ENCODE results near the gene NANS.
"Not testable (repeated sequence)": the region's sequence is repeated elsewhere in the genome, so short reads cannot be mapped to it uniquely, and the experiment has no call there.

The NANS gene

DNA sequence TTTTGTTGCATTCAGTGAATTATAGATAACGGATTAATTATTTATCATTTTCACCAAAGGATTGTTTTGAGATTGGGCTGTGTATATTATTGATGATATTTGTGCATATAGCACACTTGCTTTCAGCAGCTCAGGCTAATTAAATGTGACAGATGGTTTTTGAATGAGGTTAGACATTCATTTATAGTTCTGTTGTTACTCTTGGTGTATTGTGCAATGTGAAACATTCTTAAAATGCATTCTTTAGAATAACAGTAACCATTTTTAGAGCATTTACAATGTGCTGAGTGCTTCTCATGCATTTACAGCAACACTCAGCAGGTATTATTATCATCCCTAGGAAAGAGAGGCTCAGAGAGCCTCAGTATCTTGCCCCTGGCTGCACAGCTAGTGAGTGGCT, 23.8 kb downstream of the NANS start:
- no peak for DNase-seq

DNA sequence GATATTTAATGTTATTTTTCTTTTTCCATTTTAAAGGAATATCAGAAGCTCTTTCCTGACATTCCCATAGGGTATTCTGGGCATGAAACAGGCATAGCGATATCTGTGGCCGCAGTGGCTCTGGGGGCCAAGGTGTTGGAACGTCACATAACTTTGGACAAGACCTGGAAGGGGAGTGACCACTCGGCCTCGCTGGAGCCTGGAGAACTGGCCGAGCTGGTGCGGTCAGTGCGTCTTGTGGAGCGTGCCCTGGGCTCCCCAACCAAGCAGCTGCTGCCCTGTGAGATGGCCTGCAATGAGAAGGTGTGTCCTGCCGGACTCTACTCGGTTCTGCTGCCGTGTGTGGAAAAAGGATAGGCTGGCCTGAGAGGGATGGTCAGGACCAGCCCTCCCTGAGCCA, 24.2 kb downstream of the NANS start:
- DNase-seq: no peak

DNA sequence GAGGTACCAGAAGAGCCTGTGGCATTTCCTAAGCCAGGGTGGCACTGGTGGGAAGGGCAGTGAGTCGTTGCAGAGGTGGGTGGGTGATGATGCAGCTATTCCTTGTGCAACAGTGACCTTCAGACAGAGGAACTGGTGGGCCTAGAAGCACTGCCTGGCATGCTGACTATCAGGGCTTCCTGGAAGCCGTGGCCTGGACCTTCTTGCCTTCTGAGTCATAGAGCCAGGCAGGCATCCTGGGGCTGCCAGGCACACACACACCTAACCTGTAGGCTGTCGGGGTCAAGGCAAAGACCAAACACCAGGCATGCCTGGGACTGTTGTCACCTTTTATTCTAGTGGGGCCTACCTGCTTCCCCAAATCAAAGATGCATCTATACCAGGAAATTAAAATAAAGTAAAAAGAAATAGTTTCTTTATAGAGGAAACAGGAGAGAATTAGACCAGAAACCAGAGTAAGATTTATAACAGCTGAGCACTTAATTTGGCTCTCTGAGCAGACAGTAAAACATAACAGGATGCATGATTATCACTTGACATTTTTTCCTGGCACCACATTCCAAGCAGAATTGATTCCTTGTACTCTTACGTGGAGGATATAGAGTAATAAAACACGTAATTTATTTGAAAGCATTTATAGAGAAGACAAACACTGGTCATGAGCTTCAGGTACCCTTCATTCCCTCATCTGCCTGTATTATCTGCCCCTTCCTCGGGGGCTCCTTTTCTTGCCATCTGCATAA, 25.1 kb downstream of the NANS start:
- peak; percentile 68 for DNase-seq

DNA sequence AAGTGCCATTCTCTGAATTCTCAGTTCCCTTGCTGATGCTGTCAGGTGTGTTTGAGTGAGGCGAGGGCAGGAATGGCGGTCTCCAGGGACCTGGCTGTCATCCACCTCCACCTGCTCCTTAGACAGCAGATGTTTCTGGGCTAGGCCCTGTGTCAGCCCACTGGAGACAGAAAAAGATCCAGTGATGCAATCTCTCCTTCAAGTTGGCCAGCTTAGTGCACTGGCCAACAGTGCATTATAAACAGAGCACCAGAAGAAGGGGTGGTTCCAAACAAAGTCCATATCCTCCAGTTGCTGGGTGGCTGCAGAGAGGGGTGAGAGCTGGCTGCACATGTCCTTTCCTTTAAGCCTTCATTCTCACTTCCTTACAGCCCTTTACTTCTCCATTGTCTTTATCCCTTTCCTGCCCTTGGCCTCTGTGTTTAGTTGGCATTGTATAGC, 26.5 kb downstream of the NANS start:
- no peak for DNase-seq

DNA sequence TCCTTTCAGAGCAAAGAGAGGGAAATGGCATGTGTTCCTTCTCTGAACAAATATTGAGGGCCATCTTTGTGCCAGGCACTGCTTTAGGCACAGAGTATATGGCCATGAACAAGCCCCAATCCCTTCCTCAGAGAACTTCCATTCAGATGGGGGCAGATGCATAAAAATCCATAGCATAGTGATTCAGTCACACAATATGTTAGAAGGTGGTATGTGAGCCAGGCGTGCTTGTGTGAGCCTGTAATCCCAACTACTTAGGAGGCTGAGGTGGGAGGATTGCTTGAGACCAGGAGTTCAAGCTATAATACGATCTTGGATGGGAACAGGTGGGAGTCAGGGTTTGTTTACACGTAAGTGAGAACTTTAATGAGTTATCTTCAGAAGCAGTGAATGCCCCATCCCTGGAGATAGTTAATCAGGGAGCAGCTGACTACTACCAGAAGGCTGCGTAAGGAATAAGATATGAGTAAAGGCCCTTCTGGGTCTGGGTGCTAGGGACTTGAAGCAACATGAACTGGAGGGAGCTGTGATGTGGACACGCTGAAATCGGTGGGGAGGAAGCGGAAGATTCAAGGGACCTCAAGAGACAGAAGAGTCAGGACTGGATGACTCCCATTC, 27.1 kb downstream of the NANS start:
- no peak for DNase-seq

DNA sequence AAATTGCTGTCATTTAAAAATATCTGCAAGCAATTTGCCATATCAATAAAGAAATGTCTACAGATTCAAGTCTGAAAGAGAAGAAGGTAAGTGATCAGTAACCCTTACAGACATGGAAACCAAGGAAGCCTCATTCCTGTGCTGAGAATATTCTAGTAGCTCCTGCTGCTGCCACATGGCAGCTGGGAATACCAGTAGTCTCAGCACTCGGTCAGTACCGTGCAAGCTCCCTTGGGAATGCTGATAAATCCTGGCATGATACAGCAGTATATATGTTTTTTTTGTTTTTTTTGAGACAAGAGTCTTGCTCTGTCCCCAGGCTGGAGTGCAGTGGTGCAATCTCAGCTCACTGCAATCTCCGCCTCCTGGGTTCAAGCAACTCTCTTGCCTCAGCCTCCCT, 27.9 kb downstream of the NANS start:
- DNase-seq: no peak

DNA sequence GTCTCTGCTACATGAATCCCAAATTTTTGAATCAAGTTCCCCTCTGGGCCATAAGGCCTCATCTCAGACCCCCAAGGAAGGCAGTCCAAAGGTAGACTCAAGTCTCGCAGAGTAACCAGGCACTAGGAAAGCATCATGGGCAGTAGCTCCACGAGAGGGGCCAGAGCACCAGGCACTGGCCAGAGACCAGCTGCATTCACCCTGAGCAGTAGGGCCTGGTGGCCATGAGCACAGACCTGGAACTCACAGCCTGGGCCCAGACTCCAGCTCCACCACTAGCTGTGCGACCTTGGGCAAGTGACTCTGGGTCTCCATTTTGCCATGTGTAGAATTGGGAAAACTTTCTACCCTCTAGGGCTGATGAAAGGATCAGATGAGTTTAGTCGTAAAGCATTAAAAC, 28.5 kb downstream of the NANS start:
- no peak for DNase-seq

DNA sequence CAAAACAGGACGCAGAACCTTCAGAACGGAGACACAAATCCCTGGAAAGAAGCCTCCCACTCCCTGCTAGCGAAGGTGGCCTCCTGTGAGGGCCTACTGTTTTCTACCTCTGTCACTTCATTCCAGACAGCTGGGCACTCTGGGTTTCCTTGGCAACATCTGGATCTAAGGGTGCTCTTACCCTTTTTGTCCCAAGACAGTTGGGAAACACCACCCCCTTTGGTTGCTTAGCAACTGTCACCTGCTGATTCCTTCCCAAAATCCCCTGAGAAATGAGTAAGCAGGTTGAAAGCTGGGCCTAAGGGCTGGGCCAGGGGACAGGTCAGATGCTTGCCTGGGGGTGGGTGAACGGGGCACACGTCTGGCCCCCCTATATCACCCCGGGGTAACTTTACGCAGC, 29.4 kb downstream of the NANS start:
- no peak for DNase-seq

DNA sequence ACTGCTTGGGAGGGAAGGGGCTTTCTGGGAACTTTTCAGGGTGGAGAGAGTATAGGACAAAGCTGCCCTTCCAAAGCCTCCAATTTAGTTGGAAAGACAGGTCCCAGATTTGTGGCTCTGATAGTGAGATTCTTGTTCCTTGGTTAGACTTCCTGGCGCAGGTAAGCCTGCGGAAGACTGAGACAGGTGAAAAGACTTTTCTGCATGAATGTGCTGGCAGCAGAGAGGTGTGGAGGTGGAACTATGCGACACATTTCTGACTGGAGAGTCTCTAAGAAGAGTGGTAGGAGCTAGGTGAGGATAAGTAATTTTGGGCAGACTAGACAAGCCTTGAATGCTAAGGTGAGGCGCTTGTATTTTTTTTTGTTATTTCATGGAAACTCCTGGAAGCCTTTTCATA, 29.9 kb downstream of the NANS start:
- no peak for DNase-seq

DNA sequence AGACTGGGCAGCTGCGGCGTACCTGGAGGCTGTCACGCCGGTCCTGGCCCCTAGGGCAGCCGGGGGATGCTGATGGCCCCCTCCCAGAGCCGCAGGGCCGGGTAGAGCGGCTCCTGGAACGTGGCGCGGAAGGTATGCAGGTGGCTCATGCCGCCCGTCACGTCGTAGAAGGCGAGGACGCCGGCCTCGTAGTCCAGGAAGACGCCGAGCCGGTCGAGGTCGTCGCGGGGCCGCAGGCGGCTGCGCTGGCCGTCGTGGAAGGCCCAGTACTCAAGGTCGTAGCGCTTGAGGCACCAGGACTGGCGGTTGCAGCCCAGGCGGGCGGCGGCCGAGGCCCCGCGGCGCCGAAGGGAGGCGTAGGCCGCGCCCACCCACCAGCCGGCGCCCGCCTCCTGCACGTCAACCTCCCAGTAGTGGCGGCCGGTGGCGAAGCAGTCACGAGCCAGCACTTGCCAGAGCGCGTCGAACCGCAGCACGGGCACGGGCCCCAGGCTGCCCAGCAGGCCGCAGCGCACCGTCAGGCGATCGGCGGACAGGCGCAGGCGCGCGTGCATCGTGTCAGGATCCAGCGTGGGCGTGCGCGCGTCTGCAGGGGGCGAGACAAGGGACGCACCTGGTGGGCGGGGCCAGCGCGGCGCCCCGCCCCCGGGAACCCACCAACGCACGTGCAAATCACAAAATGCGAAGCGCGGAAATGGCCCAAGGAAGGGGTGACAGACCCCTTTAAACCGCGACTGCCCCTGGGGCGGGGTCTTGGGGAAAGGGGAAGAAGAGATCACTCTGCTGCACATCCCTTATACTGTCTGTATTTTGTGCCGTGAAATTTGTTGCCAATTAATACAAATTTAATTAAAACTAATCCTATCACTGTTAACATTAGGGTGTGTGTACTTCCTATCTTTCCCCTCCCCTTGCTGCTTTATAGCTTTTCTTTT, 31.2 kb downstream of the NANS start:
- peak; percentile 49 for DNase-seq

DNA sequence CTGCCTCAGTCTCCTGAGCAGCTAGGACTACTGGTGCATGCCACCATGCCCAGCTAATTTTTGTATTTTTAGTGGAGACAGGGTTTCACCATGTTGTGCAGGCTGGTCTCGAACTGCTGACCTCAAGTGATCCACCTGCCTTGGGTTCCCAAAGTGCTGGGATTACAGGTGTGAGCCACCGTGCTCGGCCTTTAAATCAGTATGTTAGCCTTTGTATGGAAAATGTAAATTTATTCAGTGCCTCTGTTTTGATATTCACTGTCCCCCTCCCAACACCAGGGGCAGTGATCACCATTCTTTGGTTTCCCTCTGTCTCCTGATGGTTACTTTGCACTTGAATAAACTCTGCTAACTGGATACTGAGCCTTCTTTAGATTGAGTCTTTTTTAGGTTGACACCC, 34.1 kb downstream of the NANS start:
- DNase-seq: not testable (repeated sequence)

DNA sequence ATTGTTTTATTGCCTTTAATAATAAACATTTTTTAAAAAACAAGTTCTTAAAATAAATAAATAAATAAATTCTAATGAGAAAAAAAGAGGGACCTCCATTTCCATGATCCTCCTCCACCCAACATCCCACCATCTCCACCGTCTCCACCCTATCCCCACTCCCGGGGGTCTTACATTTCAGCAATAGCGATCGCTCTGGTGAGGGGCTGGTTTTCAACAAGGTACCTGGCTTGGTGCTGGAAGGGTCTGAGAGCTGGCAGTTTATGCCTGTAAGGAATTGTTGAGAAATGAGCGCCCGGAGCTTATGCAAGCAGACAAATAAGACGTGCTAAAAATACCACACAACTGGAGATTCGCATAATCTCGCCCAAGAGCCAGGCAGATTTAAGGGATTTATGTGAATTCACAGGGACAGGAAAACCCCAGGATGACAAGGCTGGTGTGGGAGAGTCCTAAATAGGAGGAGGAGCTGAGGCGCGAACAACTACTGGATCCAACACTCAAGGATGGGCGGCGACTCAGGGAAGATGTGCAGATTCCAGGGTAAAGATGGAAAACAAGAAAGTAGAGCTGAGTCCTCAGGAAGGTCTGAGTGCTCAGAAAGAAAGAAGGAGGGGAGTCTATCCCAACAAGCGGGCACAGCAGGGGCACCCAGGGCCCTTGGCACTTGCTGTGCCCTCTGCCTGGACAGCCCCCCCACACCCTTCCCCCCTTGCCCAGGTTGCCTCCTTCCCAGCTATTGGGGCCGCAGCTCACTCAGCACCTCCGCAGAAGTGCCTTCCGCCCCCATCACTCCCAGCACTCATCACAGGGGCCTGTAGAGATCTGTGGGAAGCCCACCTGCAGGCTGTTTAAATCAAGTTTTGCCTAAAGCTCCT, 35.4 kb downstream of the NANS start:
- DNase-seq: no peak

DNA sequence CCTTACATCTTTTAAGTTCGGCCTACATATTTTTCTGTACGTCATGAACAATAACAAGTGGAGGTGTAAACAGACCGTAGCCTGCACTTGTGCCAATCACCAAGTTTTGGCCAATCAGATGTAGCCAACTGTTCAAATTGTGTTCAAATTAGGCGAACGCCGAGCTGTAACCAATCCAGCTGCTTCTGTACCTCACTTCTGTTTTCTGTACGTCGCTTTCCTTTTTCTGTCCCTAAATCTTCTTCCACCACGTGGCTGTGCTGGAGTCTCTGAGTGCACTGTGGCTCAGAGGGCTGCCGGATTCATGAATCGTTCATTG, 36.0 kb downstream of the NANS start:
- DNase-seq: peak; percentile 20

DNA sequence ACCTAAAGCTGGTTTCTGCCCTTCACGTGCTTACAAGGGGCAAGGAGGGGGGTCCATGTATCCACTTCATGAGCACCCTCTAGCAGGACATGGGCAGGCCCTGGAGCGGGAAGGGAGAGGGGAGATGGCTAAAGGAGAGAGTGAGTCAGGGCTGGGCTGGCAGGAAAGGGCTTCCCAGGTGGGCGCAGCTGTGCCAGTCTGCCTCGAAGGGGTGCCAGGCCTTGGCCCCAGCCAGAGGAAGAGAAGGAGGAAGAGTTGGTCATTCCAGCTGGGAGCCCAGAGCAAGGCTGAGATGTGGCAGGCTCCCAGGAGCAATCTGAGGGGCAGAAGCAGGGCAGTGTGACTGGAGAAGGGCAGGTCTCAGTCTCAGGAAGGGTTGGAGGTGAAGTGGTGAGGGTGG, 37.8 kb downstream of the NANS start:
- DNase-seq: no peak

DNA sequence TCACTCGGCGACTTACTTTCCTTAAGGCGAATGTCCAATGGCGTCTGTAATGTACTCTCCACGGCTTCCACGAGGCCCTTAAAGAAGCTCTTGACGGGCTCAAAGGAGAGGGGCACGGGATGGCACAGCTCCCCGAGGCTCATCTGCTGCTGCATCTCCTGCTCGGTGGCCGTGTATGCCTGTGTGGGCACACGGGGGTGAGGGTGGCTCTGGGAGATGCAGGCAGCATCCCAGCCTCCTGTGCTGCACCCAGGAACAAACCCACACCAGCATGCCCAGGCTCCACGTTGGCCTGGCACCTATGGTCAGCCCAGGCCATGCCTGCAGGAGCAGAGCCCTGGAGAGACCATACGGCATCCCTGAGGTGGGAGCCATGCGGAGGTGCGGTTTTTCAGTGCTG, 38.3 kb downstream of the NANS start:
- no peak for DNase-seq

DNA sequence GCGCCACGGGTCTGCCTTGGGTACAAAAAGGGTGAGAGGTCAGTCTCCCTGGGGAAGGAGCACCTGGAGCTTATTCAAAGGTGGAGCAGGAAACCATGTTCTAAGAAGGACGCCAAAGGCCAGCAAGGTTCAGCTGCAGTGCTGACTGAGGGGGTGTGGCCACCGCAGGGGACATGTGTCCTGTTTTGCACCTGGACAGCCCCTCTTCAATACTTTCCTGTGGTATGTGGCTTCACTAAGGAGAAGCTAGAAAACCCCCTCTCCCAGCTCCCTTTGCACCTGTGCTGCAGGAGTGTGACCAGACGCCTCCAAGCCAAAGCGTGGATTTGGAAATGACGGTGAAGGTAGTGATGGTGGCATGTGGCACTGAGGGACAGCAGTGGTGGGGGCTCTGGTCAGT, 38.9 kb downstream of the NANS start:
- no peak for DNase-seq

DNA sequence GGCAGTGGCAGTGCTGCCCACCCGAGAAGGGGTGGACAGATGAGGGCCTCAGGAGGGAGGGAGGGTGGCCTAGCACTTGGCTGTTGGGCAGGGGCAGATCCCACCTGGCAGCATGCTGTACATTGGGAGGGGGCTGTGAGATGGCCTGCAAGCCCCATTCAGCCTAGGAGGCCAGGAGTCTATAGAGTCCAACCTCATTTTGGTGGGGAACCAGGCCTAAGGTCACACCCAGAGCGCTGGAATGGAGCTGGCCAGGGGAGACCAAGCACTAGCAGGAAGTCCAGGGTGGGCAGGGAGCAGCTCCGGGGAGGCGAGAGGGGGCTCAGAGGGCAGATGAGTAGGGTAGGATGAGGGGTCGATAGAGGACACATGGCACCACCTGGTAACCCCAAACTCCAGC, 39.6 kb downstream of the NANS start:
- DNase-seq: no peak

DNA sequence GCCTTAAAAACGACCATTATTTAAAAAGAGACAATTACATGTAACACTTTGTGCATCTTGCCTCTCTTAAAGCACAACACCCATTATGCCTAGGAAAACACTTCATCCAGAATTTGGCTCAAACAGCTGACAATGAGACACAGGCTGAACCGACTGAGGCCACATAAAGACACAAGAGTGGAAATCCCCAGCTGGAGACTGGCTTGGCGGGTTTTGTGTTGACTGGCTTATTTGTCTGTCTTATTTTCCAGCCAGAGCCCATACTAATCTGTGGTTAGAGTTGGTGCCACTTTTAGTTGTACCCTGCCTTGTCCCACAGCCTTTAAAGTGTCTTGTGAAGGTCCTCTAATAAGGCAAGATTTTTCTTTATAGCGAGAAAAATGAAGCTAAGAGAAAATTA, 41.3 kb downstream of the NANS start:
- DNase-seq: peak; percentile 66

DNA sequence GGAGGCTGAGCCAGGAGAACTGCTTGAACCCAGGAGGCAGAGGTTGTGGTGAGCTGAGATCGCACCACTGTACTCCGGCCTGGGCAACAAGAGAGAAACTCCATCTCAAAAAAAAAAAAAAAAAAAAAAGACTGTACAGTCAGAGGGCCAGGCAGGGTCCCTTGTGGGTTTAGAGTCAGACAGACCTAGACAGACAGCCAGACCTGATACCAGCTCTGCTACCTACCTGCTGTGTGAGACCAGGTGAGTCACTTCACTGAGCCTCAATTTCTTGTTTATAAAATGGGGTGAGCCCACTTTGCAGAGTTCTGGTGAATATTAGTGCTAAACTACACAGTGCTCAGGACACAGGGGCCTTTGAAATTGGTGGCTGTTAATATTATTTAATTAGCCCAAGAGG, 42.8 kb downstream of the NANS start:
- no peak for DNase-seq

DNA sequence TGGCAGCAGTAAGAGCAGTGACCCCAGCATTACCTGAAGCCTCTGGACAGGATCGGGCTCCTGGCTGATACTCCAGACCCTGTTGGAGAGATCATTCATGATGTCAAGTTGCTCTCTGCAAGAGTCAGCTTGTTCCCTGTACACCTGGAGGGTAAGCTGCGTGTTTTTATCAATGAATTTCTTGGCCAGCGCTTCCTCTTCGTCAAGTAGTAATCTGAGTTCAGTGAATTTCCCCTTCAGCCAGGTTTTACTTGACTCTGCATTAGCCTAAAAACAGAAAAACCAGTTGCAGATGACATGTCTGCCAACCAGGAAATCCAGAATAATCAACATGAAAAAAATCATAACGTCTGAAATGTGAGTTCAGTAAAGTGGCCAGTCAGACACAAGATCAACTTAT, 43.4 kb downstream of the NANS start:
- DNase-seq: no peak

DNA sequence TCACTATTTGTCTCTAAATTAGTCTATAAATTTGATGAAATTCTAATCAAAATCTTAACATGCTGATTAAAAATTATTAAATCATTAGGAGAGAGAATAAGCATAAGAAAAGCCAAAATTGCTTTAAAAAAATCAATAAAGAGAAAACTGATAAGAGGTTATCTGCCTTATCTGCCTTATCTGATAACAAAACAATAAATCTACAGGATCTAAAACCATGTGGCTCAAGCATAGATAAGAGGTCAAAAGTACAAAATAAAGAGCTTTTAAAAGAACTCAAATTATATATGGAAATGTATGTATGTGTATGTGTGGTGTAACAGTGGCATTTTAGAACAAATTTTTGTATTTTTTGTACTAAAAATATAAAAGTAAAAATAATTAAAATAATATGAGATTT, 43.9 kb downstream of the NANS start:
- DNase-seq: no peak

DNA sequence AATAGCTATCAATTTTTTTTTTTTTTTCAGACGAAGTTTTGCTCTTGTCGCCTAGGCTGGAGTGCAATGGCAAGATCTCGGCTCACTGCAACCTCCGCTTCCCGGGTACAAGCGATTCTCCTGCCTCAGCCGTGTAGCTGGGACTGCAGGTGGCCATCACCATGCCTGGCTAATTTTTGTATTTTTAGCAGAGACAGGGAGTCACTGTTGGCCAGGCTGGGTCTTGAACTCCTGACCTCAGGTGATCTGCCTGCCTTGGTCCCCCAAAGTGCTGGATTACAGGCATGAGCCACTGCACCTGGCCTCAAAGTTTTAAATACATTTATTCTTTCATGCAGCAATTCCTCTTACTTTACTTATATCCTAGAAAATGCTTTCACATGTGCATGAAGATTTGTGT, 44.9 kb downstream of the NANS start:
- DNase-seq: no peak

DNA sequence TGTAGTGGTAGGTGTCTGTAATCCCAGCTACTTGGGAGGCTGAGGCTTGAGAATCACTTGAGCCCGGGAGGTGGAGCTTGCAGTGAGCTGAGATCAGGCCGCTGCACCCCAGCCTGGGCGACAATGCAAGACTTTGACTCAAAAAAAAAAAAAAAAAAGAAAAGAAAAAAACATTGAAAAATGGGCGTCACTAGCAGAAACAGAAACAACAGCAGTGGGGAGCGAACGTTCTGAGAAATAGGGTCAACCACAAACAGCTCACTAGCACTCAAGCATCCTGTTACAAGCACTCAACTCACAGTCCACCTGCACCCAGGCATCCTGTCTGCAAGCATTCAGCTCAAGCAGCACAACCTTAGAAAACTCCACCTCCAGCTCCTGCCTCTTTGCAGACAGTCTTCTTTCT, 45.3 kb downstream of the NANS start:
- DNase-seq: peak; percentile 82

All from activated CD4-positive, alpha-beta T cell treated with anti-CD3 and anti-CD28 coated beads for 48 hours (primary cell).